GM19372 (cell line): ENCODE measurements around the gene TBC1D22A.

Experiments
- ATAC-seq: cut with Tn5 transposase; IDR thresholded peaks from one replicate; pipeline ENCODE4 v1.9.1; 2021; ENCODE audit warnings: mild to moderate bottlenecking, low read depth, moderate library complexity; ENCODE audit not compliant: unreplicated experiment

Gene TBC1D22A

GRCh38 chr22:46792841-46793261 lies 30.4 kb downstream of the TBC1D22A start:
- ATAC-seq = no peak

GRCh38 chr22:46793497-46793896 lies 31.0 kb downstream of the TBC1D22A start:
- no peak for ATAC-seq

GRCh38 chr22:46794067-46794466 lies 31.6 kb downstream of the TBC1D22A start:
- no peak for ATAC-seq

- no peak for ATAC-seq
These were observed 32.0 kb downstream of the TBC1D22A start for GRCh38 chr22:46794491-46794890.

- no peak for ATAC-seq
These were observed 32.7 kb downstream of the TBC1D22A start for GRCh38 chr22:46795140-46795539.

- ATAC-seq = no peak
These were observed 33.6 kb downstream of the TBC1D22A start for GRCh38 chr22:46795845-46796565.

DNA sequence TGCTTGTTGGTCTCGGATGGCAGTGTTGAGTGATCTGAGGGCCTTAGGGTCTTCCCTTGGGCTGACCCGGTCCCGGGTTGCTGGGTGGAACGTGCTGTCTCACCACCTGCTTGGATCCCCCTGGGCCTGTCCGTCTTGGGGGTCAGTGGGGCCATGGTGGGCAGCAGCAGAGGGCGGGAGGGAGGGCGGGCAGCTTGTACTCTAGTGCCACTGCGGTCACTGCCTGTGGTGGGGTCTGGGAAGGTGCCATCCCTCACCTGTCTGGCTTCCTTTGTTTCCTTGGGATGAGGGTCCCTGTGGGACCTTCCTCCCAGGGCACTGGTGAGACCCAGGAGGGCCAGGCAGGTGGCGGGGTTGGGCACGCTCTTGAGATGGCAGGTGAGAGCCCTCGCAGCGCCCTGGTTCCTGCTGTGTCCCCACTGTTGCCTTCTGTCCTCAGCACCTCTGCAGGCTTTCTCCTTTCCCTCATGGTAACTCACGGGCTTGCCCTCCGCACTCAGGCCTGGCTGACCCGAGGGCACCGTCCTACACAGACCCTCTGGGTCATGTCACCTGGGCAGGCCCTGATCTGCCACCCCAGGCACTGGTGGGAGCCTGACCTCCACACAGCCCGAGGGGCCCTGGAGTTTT lies 34.2 kb downstream of the TBC1D22A start:
- no peak for ATAC-seq

- ATAC-seq = no peak
These were observed 34.9 kb downstream of the TBC1D22A start for GRCh38 chr22:46797355-46797754.

DNA sequence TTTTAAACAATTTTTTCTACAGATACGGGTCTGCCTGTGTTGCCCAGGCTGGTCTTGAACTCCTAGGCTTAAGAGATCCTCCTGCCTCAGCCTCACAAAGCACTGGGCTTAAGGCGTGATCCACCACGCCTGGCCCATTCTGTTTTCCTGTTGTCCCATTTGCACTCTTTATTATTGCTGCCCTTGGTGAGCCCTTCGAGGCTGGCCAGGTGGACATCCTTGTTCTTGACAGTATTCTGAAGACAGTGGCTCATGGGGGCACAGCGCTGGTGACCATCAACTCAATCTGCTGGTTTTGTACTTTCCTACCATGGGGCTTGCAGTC lies 35.6 kb downstream of the TBC1D22A start:
- ATAC-seq = no peak

DNA sequence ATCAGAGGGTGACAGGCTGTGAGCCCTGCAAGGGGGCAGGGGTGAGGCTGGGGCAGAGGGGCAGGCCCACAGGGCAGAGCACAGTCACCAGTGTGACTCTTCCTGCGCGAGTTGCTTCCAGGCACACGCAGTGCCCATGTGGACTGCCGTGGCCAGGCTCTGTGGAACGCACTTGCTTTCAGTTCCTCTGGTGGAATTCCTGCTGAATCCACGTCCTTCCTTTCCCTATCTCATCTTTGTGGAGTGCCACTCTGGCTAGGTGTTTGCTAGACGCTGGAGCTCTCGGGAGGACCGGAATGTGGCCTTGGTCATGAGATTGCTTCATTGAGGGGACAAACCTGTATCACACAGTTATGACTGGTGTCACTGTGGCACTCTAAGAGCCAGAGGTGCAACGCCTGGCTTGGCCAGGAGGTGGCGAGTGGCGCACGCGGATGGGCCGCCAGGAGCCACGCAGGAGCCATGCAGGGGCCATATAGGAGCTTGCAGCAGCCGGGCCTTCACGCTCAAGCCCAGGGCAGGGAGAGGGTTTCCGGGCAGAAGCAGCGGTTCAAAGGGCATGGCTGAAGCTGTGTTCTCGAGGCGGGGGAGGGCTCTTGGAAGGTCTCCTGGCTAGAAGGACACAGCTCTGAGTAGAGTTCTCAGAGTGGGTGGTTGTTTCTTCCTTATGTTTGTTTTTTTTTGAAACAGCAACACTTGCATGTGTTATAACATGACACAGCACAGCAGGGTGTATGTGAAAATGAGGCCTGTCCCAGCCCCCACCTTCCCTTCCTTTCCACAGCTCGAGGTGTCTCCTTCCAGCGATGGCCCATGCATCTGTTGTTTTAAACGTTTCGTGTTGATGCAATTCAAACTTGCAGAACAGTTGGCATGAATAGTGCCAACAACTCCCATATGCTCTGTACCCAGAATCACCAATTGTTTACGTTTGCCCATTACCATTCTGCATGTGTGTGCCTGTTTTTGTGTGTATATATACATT lies 36.2 kb downstream of the TBC1D22A start:
- ATAC-seq = no peak

- no peak for ATAC-seq
These were observed 37.2 kb downstream of the TBC1D22A start for GRCh38 chr22:46799626-46800025.

DNA sequence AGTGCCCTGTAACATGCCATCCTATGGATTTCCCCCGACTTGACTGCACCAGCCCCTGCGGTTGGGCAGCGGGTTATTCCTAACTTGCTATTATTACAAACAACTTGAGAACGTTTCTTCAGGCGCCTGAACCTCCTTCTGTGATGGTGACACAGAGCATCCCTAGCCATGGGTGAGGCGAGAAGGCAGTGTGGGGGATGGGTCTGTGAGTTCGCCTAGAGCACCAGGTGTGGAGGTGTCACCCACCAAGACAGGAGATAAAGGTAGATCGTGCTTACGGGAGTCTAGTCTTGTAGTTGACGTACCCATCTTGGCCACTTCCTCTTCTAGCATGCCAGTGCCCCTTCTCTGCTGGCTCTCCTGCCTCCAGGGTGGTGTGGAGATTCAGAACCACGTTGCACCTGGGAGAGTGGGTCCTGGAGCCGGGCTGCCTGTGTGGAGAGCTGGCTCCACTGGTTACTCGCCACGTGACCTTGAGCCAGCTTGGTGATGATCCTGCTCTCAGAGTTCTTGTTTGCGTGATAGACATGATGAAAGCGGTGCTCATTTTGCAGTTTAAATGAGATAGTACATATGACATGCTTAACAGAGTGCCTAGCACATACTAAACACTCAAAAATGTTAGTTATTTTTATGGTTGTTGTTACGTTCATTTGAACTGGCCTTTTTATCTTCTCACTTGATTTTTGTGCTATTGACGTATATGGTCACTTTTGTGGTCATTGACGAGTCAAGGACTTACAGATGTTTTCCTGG lies 37.8 kb downstream of the TBC1D22A start:
- no peak for ATAC-seq

- no peak for ATAC-seq
These were observed 38.9 kb downstream of the TBC1D22A start for GRCh38 chr22:46801331-46801811.

GRCh38 chr22:46801826-46802607 lies 39.6 kb downstream of the TBC1D22A start:
- ATAC-seq = no peak

- no peak for ATAC-seq
These were observed 40.2 kb downstream of the TBC1D22A start for GRCh38 chr22:46802608-46803027.

DNA sequence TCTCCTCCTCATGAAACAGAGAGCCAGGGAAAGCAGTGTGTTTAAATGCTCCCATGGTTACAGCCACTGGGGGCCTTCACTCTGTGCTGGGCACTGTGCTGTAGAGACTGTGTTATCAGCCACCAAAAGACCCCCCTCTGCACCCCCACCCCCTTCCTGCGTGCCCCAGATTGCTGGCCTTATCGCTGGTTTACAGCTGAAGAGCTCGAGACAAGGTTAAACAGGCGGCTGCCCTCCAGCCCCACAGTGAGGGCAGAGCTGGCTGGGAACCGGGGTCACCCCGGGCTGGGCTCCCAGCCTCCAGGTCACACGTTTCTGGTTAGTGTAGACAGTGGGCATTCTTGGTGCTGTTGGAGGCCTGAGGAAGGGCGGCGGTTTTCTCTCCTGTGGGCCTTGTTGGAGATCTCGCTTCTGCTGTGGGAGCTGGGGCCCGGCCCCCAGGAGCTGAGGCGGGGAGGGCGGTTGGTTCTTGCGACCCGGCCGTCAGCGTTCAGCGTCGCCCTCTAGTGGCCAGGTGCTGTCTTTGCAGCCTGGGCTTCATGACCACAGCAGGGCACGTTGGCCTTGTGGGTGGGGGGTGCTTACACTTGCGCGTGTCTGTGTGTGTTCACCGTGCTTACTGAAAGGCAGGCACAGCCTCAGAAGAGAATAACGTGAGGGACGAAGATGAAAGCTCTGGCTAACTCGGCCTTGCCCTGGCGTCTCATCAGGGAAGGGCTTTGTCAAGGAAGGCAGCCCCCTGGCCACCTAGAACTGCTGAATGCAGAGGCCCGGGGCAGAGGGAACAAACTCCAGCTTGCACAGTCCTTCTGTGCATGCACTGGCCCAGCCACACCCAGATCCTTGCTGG lies 40.8 kb downstream of the TBC1D22A start:
- ATAC-seq = no peak

GRCh38 chr22:46803936-46804335 lies 41.5 kb downstream of the TBC1D22A start:
- ATAC-seq = no peak

DNA sequence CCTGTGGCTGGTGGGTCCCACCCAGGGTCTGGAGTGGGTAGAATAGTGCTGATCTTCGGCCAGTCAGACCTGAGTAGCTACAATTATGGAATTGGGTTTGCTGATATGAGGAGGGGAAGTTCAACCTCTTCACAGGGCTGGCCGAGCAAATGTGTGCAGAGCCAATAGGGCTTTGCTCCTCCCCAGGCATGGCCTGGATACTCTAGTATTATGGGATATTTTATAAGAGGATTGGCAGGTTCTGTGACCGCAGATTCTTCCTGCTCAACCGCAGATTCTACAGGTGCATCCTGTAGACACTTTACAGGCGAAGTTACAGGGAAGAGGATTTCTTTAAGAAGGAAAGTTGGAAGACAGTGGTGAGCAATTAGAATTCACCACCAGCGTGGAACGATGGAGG lies 44.3 kb downstream of the TBC1D22A start:
- ATAC-seq = no peak

- no peak for ATAC-seq
These were observed 45.0 kb downstream of the TBC1D22A start for GRCh38 chr22:46807458-46807857.
